CD4-positive, alpha-beta T cell treated with Interleukin-12 subunit alpha and Interleukin-12 subunit beta, for 1 hour (primary cell): ENCODE results near the gene CCDC43.
"Not testable (repeated sequence)": the region's sequence is repeated elsewhere in the genome, so short reads cannot be mapped to it uniquely, and the experiment has no call there.

ENCODE experiments used
- DNase-seq: peaks from one replicate; pipeline ENCODE4 v3.0.0-alpha.2; 2020

CCDC43 gene

GRCh38 chr17:44666006-44666405 is 23.6 kb downstream of the CCDC43 start:
- no peak for DNase-seq

GRCh38 chr17:44664867-44665266 is 24.7 kb downstream of the CCDC43 start:
- DNase-seq = no peak

DNA sequence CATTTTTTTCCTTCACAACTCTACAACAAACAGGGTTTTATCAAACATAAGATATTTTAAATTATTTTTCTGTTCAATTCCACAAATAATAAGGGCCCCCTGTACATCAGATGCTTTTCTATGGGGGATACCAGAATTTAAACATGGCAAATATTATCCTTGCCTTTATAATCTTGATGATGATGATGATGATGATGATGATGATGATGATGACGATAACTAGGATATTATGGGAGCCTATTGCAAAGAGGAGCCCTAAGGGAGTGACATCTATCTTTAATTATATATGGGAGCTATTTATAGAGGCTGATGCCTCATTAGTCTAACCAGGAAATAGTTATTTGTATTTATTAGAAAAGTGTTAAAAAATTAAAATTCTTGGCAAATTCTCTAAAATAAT is 26.5 kb downstream of the CCDC43 start:
- DNase-seq = no peak

GRCh38 chr17:44661835-44662234 is 27.7 kb downstream of the CCDC43 start:
- no peak for DNase-seq

DNA sequence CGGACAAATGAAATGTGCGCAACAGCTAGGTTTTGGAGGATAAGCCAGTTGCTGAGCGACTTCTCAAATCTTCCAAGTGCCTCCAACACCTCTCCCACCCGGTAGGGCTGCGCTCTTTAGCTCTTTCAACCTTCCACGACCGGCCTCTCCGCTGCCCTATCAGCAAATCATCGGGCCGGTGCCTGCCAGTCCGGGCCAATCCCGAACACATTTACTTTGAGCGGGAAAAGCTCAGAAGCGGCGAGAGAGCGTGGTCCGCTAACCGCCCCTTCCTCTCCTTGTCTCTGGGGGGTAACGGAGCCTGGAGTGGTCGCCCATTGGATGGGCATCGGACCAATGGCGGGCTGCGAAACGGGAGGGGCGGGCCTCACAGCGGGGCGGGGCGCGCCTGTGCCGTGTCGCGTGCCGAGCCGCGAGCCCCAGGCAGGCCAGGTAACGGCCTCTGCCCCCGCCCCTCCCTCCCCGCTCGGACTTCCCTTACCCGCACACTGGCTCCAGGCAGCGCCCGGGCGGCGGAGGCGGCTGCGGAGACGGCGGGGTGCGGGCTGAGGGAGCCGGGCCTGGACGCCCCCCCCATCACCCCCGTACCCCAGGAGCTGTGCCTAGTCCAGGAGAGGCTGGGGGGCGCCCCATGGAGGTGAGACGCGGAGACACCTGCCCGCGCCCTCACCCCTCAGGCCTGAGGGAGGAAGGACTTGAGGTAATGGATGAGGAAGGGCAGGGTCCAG is 33.4 kb downstream of the CCDC43 start, which contains the start of gene MEIOC:
Gene MEIOC, plus strand, starts transcription at position 486 of the 728 bp plus-strand sequence. Its CDS starts 146 bp downstream, at position 632.
- DNase-seq = peak; percentile 31

DNA sequence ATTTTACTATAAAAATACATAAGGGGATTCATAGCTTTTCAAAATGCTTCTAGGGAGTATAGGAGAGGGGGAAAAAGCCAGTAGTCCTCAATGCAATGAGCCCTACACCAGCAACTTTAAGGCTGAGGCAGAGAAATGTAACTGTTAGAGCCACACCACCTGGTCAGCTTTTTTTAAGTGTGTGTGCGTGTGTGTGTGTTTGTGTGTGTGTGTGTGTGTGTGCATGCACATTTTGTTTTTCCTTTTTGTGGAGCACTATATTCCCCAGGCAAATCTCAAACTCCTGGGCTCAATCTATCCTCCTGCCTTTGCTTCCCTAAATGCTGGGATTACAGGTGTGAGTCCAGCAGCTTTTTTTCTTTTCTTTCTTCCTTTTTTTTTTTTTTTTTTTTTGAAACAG is 35.6 kb downstream of the CCDC43 start:
- no peak for DNase-seq

- no peak for DNase-seq
These were observed 36.2 kb downstream of the CCDC43 start for GRCh38 chr17:44653384-44653783.

DNA sequence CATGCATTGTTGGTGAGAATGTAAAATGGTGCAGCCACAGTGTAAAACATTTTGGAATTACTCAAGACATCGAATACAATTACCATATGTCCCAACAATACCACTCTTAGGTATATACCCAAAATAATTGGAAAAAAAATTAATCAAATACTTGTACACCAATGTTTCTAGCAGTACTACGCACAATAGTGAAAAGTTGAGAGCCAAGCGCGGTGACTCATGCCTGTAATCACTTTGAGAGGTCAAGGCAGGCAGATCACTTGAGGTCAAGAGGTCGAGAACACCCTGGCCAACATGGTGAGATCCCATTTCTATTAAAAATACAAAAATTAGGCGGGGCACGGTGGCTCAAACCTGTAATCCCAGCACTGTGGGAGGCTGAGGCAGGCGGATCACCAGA is 36.8 kb downstream of the CCDC43 start:
- DNase-seq = no peak

DNA sequence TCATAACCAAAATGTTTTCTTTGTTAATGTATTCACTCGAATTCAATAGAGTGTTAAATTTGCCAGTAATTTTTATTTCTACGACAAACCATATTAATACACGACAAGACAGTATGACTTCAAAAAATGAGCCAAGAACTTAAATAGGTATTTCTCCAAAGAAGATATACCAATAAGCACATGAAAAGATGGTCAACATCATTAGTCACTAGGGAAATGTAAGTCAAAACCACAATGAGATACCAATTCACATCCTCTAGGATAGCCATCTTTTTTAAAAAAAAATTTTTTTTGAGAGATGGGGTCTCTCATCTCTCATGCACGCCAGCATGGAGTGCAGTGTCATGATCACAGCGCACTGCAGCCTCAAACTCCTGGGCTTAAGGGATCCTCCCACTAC is 38.3 kb downstream of the CCDC43 start:
- DNase-seq = no peak

- no peak for DNase-seq
These were observed 40.6 kb downstream of the CCDC43 start for GRCh38 chr17:44648963-44649362.

GRCh38 chr17:44647736-44648135 is 41.8 kb downstream of the CCDC43 start:
- no peak for DNase-seq

DNA sequence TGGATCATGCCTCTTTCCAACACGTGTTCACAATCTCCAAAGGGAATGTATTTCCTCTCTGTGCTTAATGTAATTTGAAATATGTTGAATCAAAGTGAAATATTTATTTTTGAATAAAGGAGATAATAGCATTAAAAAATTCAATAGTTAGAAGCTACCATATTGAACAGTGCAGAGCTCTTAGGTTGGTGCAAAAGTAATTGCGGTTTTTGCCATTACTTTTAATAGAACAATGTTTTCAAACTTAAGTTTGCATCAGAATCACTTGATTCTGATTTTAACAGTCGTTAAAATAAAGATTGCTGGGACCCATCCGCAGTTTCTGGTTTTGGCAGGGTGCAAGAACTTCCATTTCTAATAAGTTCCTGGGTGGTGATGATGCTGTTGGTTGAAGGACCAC is 43.3 kb downstream of the CCDC43 start:
- no peak for DNase-seq

DNA sequence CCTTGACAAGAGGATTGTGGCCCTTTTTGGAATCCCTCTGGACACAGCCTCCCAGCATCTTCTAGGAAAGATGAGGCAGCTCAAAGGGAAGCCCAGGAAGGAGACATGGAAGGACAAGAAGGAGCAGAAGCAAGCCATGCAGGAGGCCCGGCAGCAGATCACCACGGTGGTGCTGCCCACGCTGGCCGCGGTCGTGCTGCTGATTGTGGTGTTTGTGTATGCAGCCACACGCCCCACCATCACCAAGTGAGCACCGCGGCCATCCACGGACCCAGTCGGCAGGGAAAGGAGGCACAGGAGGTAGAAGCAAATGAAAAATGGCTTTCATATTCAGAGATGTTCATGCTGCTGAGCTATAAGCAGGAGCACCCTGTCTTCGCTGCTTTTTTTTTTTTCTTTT is 44.2 kb downstream of the CCDC43 start:
- DNase-seq = no peak

- DNase-seq = no peak
These were observed 46.7 kb downstream of the CCDC43 start for GRCh38 chr17:44642834-44643233.

DNA sequence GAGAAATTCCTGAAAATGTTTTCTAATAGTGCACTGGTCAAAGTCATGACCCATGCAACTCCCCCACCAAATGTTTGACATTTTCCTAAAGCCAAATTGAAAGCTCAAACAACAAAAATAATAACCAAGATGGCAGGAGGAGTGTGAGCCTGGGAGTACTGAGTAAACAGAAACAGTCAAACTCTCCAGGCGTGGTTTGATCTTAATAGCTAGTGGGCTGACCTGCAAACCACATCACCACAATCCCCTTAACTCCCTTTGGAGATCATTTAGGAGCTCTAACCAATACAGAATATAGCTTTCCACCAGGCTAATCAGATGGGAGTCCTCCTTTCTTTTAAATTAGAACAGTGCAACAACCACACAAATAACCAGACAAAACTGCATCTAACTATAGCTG is 52.5 kb downstream of the CCDC43 start:
- DNase-seq = no peak

DNA sequence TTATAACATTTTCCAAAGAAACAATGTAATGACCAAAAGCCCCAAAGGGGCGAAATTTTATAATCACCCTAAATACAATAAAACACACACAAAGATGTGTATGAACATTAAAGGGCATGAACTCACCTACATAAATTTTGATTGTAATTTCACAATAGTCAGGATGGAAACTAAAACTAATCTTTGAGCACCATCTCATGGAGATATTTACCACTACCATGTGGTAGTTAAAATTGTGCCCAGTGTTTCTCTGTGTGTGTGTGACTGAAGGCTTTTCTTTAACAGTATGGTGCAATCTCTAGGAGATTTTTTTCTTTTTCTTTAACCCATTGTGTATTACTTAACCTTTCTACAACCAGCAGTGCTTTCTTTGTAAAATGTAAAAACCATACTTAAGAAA is 53.0 kb downstream of the CCDC43 start:
- no peak for DNase-seq

- not testable (repeated sequence) for DNase-seq
These were observed 55.2 kb downstream of the CCDC43 start for GRCh38 chr17:44634401-44634800.

GRCh38 chr17:44633998-44634397 is 55.6 kb downstream of the CCDC43 start:
- DNase-seq = no peak

DNA sequence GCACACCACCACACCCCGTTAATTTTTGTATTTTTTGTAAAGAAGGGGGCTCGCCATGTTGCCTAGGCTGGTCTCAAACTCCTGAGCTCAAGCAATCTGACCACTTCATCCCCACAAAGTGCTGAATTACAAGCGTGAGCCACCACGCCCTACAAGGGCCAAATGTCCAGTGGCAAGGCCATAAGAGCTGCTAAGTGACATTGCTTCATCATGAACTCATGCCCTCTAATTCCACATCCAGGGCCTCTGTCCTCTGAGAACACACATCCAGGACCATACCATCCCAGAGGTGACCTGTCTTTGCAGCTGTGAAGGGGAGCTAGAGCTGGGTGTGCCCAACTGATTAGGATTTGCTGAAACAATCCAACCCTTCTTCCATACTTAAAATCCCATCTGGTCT is 58.9 kb downstream of the CCDC43 start:
- DNase-seq = no peak

DNA sequence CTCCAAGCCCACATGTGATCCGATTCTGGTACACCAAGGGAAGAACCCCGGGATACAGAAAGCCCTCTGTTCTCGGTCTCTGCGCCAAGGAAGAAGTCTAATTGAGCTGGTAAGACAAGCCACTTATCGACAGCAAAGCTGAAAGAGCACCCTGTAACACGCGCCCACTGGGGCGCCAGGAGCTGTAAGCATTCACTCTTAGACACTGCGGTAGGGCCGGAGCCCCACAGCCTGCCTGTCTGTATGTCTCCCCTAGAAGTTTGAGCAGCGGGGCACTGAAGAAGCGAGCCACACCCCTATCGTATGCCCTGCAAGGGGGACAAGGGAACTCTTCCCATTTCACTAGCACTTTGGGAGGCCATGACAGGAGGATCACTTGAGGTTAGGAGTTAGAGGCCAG is 60.3 kb downstream of the CCDC43 start:
- no peak for DNase-seq

DNA sequence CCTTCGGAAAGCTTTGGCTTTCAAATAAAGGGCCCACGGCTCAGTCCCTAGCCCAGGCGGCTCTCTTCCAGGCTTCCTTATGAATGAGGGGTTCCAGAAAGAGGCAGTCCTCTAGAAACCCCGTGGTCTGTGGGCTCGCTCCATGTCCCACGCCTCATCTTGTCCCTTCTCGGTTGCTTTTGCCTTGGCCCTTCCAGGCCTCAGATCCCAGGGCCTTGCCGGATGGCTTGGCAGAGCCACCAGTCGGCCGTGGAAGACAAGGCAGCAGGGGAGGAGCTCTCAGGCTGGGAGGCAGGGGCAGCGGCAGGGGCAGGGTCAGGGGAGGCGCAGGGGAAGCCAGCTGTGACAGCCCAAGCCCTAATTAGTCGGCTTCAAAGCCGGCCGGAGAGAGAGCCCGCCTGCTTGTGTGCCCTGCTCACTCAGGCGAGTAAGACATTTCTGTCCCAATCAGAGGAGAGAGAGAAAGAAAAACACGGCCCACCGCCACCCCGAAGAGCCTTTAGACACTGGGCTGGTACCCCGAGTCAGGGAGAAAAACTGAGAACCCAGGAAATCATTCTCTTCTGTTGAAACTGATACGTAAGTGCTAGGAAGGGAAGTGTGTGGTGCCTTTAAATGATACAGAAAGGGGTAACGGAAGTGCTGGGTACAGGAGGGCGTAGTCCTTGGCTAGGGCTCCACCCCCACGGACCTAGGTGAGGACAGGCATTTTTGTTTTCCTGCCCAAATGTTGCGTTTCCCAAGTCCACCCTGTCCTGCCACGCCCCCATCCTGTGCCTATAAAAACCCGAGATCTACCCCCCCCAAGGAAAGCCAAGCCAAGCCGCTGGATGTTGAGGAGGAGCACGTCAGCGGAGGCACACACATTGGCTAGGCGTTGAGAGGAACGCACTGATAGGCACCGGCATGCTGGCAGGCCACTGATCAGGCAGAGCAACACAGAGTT is 61.1 kb downstream of the CCDC43 start:
- peak; percentile 5 for DNase-seq

- DNase-seq = no peak
These were observed 61.9 kb downstream of the CCDC43 start for GRCh38 chr17:44627513-44628242.
